ENCODE results near the gene RRP12. TPM values are rescaled to one million over a fixed set of nuclear protein-coding genes. Genes with fewer than 3 reads are reported as not detected.

RRP12 gene
- total and polyA plus RNA-seq, 9 of the 15 experiments (the other 6 are each of a cell fraction or from before 2014, with no cell fraction given): 4.6 to 68.2 (median 21.8) TPM

GRCh38 chr10:97400665-97401454, at the start of gene RRP12 (continued):
- TF ChIP-seq, protein P1, sequence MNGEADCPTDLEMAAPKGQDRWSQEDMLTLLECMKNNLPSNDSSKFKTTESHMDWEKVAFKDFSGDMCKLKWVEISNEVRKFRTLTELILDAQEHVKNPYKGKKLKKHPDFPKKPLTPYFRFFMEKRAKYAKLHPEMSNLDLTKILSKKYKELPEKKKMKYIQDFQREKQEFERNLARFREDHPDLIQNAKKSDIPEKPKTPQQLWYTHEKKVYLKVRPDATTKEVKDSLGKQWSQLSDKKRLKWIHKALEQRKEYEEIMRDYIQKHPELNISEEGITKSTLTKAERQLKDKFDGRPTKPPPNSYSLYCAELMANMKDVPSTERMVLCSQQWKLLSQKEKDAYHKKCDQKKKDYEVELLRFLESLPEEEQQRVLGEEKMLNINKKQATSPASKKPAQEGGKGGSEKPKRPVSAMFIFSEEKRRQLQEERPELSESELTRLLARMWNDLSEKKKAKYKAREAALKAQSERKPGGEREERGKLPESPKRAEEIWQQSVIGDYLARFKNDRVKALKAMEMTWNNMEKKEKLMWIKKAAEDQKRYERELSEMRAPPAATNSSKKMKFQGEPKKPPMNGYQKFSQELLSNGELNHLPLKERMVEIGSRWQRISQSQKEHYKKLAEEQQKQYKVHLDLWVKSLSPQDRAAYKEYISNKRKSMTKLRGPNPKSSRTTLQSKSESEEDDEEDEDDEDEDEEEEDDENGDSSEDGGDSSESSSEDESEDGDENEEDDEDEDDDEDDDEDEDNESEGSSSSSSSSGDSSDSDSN (IDR thresholded peaks at IDR 0.05; ENCODE audit: borderline replicate concordance in 1 of 2, low read depth in 2 of 2, low read length in 2 of 2): no peak
- TF ChIP-seq, protein P2, sequence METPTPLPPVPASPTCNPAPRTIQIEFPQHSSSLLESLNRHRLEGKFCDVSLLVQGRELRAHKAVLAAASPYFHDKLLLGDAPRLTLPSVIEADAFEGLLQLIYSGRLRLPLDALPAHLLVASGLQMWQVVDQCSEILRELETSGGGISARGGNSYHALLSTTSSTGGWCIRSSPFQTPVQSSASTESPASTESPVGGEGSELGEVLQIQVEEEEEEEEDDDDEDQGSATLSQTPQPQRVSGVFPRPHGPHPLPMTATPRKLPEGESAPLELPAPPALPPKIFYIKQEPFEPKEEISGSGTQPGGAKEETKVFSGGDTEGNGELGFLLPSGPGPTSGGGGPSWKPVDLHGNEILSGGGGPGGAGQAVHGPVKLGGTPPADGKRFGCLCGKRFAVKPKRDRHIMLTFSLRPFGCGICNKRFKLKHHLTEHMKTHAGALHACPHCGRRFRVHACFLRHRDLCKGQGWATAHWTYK (CRISPR knock-in tag; IDR thresholded peaks at IDR 0.05): no peak
- no peak for TF ChIP-seq ZNF639 (CRISPR knock-in tag; conservative IDR thresholded peaks at IDR 0.05 in 1 of 2, IDR thresholded peaks at IDR 0.05 in 1 of 2)
- TF ChIP-seq, protein P3, sequence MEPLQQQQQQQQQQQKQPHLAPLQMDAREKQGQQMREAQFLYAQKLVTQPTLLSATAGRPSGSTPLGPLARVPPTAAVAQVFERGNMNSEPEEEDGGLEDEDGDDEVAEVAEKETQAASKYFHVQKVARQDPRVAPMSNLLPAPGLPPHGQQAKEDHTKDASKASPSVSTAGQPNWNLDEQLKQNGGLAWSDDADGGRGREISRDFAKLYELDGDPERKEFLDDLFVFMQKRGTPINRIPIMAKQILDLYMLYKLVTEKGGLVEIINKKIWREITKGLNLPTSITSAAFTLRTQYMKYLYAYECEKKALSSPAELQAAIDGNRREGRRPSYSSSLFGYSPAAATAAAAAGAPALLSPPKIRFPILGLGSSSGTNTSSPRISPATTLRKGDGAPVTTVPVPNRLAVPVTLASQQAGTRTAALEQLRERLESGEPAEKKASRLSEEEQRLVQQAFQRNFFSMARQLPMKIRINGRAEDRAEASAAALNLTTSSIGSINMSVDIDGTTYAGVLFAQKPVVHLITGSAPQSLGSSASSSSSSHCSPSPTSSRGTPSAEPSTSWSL (CRISPR knock-in tag; IDR thresholded peaks at IDR 0.05; ENCODE audit: borderline replicate concordance): no peak
- TF ChIP-seq NR3C1 (CRISPR knock-in tag; IDR thresholded peaks at IDR 0.05): no peak
- no peak for TF ChIP-seq SETDB1 (IDR thresholded peaks at IDR 0.05; ENCODE audit: low read length)
- TF ChIP-seq TSC22D4 (tag; IDR thresholded peaks at IDR 0.05): no peak
- no peak for TF ChIP-seq ZNF143 (CRISPR knock-in tag; IDR thresholded peaks at IDR 0.05)
- TF ChIP-seq EP400 (IDR thresholded peaks at IDR 0.05): peak; percentile 91
- peak; percentile 20 for TF ChIP-seq PRDM10 (IDR thresholded peaks at IDR 0.05; ENCODE audit: partially characterized antibody)
- no peak for TF ChIP-seq OTX1 (CRISPR knock-in tag; IDR thresholded peaks at IDR 0.05)
- TF ChIP-seq ZNF57 (CRISPR knock-in tag; IDR thresholded peaks at IDR 0.05): no peak
- TF ChIP-seq MYBL2 (IDR thresholded peaks at IDR 0.05; ENCODE audit: low read depth): no peak
- no peak for TF ChIP-seq MYBL2 (CRISPR knock-in tag; IDR thresholded peaks at IDR 0.05; ENCODE audit: borderline replicate concordance)
- peak; percentile 62 for TF ChIP-seq TAF1 (IDR thresholded peaks at IDR 0.05; ENCODE audit: control insufficient read depth, extremely low read depth, insufficient read depth, low read length, severe bottlenecking)
- peak; percentile 52 for TF ChIP-seq HCFC1 (IDR thresholded peaks at IDR 0.05; ENCODE audit: low read depth, low read length)

Data from K562 (cell line).